ENCODE data around the gene TOX2.

TOX2 gene

DNA sequence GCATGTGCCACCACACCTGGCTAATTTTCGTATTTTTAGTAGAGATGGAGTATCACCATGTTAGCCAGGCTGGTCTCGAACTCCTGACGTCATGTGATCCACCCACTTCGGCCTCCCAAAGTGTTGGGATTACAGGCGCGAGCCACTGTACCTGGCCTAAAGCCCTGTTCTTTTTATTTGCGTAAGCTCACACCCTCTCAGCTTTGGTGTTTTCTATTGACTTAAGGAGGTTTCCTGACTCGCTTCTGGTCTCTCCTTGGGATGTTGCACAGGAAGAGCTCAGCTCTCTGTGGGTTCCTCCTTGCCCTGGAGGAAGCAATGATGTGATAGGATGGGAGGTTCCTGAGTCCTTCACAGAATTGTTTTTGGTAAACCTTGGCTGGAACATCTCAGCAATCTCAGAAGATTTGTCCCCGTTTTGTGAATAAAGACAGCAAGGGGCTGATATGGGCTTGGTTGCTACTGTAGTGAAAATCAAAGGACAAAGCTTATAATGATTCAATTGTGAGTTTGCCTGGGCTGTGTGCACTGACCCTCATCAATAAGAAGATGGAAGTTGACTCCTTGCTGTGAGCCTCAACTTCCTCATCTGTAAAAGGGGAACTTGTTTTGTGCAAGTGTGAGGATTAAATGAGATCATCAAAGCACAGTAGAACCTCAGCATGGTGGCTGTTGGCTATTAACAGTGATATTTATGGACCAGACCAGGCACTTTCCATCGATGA is 27.0 kb downstream of the TOX2 start:
- DNase-seq, result no peak

- DNase-seq, result no peak
These were observed 27.5 kb downstream of the TOX2 start for GRCh38 chr20:43942201-43942590.

GRCh38 chr20:43942667-43943285 is 28.1 kb downstream of the TOX2 start:
- no peak for DNase-seq

DNA sequence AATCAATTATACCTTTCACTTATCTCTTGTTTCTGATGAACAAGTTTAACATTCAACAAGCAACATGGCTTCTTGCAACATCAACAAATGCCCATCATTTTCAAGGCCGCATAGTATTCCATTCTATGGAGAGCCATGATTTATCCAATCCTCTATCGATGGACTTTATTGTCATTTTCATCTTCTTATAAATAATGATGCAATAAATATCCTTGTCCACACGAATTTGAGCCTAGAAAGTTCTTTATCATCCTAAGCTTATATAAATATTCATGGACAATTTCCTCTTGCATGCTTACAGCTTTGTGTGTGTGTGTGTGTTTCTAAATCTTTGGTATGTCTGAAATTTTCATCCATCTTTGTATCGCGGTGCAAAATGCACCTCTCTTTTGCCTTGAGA is 29.1 kb downstream of the TOX2 start:
- DNase-seq, result no peak

DNA sequence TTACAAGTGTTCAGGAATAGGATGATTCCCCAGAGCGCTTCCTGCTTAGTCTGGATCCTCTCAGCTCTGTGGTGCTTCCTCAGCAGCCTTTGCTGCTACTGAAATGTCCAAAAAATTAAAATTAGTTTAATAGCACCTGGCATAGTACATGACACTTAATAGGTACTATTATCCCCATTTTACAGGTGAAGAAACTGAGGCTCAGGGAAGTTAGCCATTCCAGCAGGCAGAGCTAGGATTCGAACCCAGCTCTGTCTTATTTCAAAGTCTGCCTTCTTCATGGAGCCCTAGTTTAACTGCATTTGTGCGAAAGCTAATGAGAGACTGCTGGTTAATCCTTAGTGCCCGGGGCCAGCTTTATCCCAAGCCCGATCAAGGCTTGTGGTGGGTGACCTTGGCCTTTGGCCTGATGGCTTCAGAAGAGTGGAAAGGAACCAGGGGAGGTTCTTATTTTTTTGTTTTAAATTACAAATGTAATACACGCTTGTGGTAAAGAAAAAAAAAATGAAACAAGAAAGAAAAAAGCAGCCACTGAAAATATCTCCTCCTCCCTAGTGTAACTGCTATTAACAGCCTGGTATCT is 30.1 kb downstream of the TOX2 start:
- no peak for DNase-seq

- no peak for DNase-seq
These were observed 30.9 kb downstream of the TOX2 start for GRCh38 chr20:43945391-43946205.

- DNase-seq, result no peak
These were observed 31.5 kb downstream of the TOX2 start for GRCh38 chr20:43946206-43946491.

DNA sequence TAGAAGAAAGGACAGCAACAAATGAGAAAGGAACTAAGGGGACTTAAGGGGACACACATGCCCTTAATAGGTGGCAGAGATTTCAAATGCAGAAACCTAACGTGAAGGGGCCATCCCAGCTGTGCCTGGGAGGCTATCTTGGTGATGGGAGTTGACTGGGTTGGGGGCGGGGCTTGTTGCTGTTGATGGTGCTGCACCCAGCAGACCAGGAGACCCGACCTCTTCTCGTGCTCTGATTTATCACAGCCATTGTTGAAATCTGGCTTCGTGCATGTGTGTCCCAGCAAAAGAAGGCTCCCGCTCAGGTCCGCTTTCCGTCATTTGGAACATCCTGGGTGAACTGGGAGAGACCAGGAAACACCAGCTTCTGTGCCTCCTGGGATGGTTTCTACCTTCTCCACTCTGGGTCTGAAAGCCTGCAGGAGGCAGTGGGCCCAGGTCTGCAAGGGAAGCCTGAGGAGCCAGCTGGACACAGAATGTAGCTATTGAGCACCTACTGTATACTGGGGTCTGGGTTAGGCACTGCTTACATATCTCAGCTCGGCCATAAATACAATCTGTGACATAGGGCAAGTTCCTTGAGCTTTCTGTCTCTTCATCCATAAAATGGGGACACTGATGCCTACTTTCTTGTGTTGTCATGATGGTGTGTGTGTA is 32.1 kb downstream of the TOX2 start:
- no peak for DNase-seq

DNA sequence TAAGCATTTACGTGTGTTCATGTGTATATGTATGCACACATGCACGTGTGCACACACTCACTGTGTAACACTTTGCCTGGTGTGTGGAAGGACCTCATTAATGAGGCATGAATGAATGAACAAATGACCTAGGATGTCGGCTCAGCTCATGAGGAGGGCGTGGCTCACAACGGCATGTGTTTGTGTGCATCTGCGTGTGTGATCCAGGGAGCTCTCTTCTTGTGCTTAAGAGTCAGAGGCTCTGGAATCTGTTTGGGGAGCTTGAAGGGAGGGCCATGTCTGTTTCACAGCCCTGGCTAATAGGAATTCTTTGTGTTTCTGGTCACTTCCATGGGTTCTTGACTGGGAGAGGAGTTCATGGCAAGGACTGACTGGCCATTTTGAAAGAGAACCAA is 32.7 kb downstream of the TOX2 start:
- DNase-seq, result no peak

DNA sequence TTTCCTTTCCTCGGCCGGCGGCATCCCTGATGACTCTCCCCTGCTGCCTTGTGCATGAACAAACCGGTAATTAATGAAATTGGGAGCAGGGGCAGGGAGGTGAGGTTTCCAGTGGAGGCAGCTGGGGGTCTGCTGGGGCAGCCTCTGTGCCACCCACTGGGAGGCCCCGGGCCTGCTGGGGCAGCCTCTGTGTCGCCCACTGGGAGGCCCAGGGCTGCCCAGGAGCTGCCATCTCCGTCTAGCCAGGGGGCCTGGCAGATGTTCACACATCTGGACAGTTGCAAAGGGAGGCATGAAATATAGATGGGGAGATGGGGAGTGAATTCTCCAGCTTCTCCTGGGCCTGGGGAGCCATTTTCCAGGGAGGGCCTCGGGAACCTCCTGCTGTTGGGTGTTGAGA is 33.8 kb downstream of the TOX2 start:
- DNase-seq, result no peak

DNA sequence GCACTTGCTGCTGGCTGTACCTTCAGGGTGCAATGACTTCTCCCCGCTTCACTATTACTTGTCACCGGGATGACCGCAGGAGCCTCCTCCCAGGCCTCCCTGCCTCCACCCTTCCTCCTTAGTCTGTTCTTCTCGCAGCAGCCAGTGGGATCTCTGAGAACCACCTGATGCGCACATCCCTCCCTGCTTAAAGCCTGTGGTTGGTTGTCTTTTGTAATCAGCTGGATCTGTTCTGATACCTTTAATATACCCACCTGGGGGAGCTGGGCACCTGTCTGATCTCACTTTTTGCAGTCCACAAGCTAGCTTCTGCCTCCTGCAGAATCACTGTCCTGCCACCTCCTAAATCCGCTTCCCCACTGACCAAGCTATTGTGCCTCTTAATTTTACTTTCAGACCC is 34.6 kb downstream of the TOX2 start:
- DNase-seq, result no peak

DNA sequence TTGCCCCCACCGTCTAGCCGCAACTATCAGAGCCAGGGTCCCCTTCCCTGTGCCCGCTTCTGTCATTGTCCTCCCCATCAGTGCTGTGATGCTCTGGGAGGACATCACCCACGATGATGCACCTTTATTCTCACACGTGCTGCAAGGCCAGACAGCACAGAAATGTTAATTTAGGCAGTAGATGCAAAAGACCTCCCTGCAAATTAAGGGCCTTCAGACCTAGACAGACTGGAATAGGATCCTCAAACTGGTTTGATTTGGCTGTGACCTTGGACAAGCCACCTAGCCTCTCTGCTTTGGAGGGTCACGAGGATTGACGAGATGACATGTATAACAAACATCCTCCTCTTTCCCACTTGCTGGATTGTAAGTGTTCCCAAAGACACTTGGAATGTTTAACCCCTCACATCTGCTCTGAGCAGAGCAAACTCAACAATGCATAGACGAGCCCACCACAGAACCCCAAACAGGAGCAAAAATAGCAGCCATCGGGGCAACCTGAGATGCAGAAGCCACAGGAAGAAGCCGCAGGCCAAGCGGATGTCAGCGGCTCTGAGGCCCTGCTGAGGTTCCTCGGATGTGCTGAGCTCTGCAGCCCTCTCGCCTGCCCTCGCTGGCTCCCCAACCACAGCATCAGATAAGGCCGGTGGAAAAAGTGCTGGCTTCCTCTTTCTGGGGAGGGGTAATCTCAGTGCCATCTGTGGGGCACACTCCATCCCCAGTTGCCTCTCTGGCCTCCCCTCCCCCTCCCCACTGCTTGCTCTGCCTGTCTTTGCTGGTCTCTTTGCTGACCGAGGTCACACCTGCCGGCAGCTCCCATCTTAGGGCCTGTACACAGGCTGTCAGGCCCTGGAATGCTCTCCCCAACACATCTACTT is 35.3 kb downstream of the TOX2 start:
- DNase-seq, result peak; percentile 50

- no peak for DNase-seq
These were observed 39.4 kb downstream of the TOX2 start for GRCh38 chr20:43953919-43954592.

- no peak for DNase-seq
These were observed 40.0 kb downstream of the TOX2 start for GRCh38 chr20:43954704-43955061.

GRCh38 chr20:43955062-43955749 is 40.6 kb downstream of the TOX2 start:
- DNase-seq, result no peak

- DNase-seq, result no peak
These were observed 41.1 kb downstream of the TOX2 start for GRCh38 chr20:43955750-43956191.

DNA sequence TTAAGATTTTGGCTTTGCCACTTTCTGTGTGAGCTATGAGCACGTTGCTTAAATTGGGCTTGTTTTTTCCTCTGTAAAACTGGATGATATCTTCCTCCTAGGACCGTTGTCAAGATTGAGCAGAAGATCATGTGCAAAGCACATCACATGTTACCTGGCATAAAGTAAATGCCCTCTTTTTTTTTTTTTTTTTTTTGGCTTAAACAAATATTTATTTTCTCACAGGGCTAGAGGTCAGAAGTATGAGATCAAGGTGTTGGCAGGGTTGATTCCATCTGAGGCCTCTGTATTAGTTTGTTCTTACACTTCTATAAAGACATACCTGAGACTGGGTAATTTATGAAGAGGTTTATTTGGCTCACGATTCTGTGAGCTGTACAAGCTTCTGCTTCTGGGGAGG is 42.7 kb downstream of the TOX2 start:
- DNase-seq, result no peak

GRCh38 chr20:43958626-43959025 is 44.0 kb downstream of the TOX2 start:
- no peak for DNase-seq

DNA sequence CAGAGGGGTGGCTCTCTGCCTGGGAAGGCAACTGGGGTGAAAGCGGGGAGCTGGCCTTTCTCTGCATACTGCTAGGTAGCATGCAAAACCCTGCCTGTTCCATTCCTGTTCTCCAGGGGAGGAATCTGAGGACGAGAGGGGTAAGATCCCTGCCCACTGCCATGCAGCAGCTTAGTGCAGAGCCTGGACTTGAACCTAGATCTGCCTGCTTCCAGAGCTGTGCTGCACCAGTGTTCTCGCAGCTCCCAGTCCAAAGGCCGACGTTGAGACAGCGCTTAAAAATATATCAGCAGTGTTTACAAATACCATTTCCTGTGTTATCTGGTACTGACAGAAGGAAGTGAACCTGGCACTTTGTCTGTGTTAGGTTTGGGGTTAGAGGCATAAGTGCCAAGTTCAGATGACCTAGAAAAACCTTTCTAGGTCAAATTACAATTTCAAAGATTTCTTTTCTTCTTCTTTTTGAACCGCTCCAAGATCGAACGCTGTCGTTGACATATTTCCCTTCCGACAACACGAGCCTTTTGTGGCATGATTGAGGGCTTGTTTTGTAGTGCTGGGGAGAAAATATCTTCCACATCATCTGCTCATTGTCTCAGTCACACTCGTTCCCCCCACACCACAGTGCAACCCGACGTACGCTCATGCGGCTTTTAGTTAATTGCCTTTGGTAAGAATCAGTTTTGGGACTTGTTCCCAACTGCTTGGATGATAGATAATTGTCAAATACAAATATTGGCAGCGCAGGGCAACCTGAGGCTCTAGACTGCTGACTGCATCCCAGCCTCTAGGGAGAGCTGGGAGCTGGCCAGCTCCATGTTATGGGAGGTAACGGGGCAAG is 44.6 kb downstream of the TOX2 start:
- DNase-seq, result no peak

GRCh38 chr20:43959920-43960227 is 45.2 kb downstream of the TOX2 start:
- DNase-seq, result no peak

All from stimulated activated CD4-positive, alpha-beta T cell treated with anti-CD3 and anti-CD28 coated beads, Interleukin-12 subunit alpha, Interleukin-12 subunit beta, amount 100 ng/mL, for 4 hours (primary cell).